ENCODE measurements around the gene SFI1.

SFI1 gene

DNA sequence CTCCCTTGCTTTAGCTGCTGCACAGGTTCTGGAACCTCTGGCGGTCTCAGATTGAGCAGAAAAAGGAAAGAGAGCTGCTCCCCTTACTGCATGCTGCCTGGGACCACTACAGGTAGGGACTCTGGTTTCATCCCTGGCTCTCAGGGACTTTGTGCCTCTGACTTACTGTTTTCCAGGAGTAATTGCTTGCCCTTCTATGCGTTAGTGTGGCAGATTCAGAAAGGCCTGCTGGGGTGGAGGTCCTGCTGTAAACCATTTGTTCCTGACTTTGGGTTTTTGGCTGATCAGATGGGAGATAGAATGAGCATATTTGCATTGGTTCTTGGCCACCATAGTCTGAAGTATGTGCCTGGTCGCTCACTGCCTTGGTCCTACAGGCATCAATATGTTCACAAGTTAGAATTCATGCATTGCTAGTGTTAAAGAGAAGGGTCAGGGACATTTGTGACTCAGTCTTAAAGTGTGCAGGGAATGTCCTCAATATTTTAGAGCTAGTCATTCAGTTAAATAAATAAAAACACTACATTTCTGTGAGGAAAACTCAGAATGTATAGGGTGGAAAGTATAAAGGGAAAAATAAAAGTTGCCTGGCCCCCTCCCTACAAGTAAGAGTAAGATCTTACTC is 87.6 kb downstream of the SFI1 start:
- H3K27me3 ChIP-seq (ENCODE audit: insufficient read depth, low read length, poor library complexity, severe bottlenecking), result no peaks in the 10 kb centered on the region
- no peaks in the 10 kb centered on the region for H3K9me2 ChIP-seq (replicated peaks; ENCODE audit: low read depth, low read length)
- H3K4me3 ChIP-seq (ENCODE audit: low read length, poor library complexity, severe bottlenecking), result no peak overlapping the region
- H2AFZ ChIP-seq (ENCODE audit: low read length), result no peak overlapping the region
- H3K4me1 ChIP-seq (ENCODE audit: insufficient read depth, low read length, poor library complexity, severe bottlenecking), result no peaks in the 10 kb centered on the region
- TF ChIP-seq EZH2phosphoT487 (IDR thresholded peaks at IDR 0.05; ENCODE audit: borderline replicate concordance), result no peak
- TF ChIP-seq, protein P1, sequence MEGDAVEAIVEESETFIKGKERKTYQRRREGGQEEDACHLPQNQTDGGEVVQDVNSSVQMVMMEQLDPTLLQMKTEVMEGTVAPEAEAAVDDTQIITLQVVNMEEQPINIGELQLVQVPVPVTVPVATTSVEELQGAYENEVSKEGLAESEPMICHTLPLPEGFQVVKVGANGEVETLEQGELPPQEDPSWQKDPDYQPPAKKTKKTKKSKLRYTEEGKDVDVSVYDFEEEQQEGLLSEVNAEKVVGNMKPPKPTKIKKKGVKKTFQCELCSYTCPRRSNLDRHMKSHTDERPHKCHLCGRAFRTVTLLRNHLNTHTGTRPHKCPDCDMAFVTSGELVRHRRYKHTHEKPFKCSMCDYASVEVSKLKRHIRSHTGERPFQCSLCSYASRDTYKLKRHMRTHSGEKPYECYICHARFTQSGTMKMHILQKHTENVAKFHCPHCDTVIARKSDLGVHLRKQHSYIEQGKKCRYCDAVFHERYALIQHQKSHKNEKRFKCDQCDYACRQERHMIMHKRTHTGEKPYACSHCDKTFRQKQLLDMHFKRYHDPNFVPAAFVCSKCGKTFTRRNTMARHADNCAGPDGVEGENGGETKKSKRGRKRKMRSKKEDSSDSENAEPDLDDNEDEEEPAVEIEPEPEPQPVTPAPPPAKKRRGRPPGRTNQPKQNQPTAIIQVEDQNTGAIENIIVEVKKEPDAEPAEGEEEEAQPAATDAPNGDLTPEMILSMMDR (conservative IDR thresholded peaks at IDR 0.05; ENCODE audit: low read length), result no peak
- no peak overlapping the region for H3K4me2 ChIP-seq (ENCODE audit: low read depth, low read length, poor library complexity, severe bottlenecking)
- no peaks in the 10 kb centered on the region for H4K20me1 ChIP-seq (ENCODE audit: insufficient read depth, low read length, poor library complexity, severe bottlenecking)
- H3K36me3 ChIP-seq (ENCODE audit: insufficient read depth, low read length), result peaks cover 31% of the 10 kb centered on the region; the same call in 1 of the 2 replicates
- no peak overlapping the region for H3K9ac ChIP-seq (ENCODE audit: low read depth, low read length, poor library complexity, severe bottlenecking)
- H3K79me2 ChIP-seq (ENCODE audit: insufficient read depth, low read length), result no peaks in the 10 kb centered on the region
- H3F3A ChIP-seq (ENCODE audit: low read depth), result no peaks in the 10 kb centered on the region
- no peaks in the 10 kb centered on the region for H3K9me3 ChIP-seq (ENCODE audit: insufficient read depth, low read depth, low read length)

DNA sequence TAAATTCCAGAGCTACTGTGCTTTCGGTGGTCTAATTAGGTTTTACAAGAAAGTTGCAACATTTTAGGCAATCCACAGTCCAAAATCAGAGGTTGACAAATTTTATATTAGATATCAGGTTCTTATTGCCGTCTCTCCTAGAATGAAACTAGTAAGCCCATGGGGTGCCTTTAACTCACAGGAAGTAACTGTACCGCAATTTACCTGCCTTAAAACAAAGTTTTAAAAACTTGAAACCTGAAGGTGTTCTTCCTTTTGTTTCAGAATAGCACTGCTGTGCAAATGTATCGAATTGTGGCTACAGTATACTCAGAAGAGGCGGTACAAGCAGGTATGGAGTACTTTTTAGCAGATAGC is 88.4 kb downstream of the SFI1 start:
- Histone ChIP-seq H3K9me3 (ENCODE audit: insufficient read depth, low read depth, low read length) (no peaks in the 10 kb centered on the region), H3K36me3 (ENCODE audit: insufficient read depth, low read length) (peaks cover 32% of the 10 kb centered on the region; the same call in 1 of the 2 replicates), H3K4me3 (ENCODE audit: low read length, poor library complexity, severe bottlenecking) (no peak overlapping the region), H3K79me2 (ENCODE audit: insufficient read depth, low read length) (no peaks in the 10 kb centered on the region), H3K9me2 (replicated peaks; ENCODE audit: low read depth, low read length) (no peaks in the 10 kb centered on the region), H4K20me1 (ENCODE audit: insufficient read depth, low read length, poor library complexity, severe bottlenecking) (no peaks in the 10 kb centered on the region), H3K4me2 (ENCODE audit: low read depth, low read length, poor library complexity, severe bottlenecking) (no peak overlapping the region), H3K4me1 (ENCODE audit: insufficient read depth, low read length, poor library complexity, severe bottlenecking) (no peaks in the 10 kb centered on the region), H3K9ac (ENCODE audit: low read depth, low read length, poor library complexity, severe bottlenecking) (no peak overlapping the region), H2AFZ (ENCODE audit: low read length) (no peak overlapping the region), H3K27me3 (ENCODE audit: insufficient read depth, low read length, poor library complexity, severe bottlenecking) (no peaks in the 10 kb centered on the region), H3F3A (ENCODE audit: low read depth) (no peaks in the 10 kb centered on the region)
- TF ChIP-seq, protein P1 (conservative IDR thresholded peaks at IDR 0.05; ENCODE audit: low read length), result no peak
- TF ChIP-seq EZH2phosphoT487 (IDR thresholded peaks at IDR 0.05; ENCODE audit: borderline replicate concordance), result no peak

DNA sequence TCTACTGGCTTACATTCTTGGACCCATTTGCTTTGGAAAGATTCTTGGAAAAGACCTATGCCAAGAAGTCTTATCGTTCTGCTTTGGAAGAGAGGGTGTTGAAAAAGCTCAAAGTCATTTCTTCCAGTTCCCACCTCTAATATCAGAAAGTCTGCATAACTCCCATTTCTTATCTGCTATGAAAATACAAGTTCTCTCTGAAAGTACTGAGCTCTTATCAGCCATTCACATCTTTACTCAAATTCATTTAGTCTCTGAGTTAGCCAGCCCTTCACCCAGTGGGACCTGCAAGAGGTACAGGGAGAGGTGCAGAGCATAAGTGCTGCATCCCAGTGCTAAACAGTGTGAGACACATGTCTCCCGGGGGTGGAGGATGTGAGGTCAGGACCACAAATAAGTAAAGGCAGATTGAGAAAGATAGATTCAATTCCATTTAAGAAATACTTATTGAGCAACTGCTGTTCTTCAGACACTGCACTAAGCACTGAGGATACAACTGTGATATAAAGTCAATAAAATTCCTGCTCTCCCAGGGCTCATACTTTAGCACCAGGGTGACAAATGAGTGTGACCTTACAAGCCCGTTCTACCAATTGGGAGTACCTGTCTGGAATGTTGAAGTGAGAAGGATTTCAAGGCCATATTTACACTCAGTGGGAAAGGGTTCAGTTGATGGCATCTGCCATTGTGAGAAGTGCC is 89.0 kb downstream of the SFI1 start:
- H3K36me3 ChIP-seq (ENCODE audit: insufficient read depth, low read length), result peaks cover 32% of the 10 kb centered on the region; the same call in 1 of the 2 replicates
- no peak overlapping the region for H3K4me3 ChIP-seq (ENCODE audit: low read length, poor library complexity, severe bottlenecking)
- no peaks in the 10 kb centered on the region for H3K27me3 ChIP-seq (ENCODE audit: insufficient read depth, low read length, poor library complexity, severe bottlenecking)
- H3F3A ChIP-seq (ENCODE audit: low read depth), result no peaks in the 10 kb centered on the region
- H3K4me1 ChIP-seq (ENCODE audit: insufficient read depth, low read length, poor library complexity, severe bottlenecking), result no peaks in the 10 kb centered on the region
- TF ChIP-seq EZH2phosphoT487 (IDR thresholded peaks at IDR 0.05; ENCODE audit: borderline replicate concordance), result no peak
- TF ChIP-seq, protein P1 (conservative IDR thresholded peaks at IDR 0.05; ENCODE audit: low read length), result no peak
- H3K79me2 ChIP-seq (ENCODE audit: insufficient read depth, low read length), result no peaks in the 10 kb centered on the region
- H3K9me3 ChIP-seq (ENCODE audit: insufficient read depth, low read depth, low read length), result no peaks in the 10 kb centered on the region
- no peak overlapping the region for H3K4me2 ChIP-seq (ENCODE audit: low read depth, low read length, poor library complexity, severe bottlenecking)
- no peaks in the 10 kb centered on the region for H3K9me2 ChIP-seq (replicated peaks; ENCODE audit: low read depth, low read length)
- no peaks in the 10 kb centered on the region for H4K20me1 ChIP-seq (ENCODE audit: insufficient read depth, low read length, poor library complexity, severe bottlenecking)
- H3K9ac ChIP-seq (ENCODE audit: low read depth, low read length, poor library complexity, severe bottlenecking), result no peak overlapping the region
- no peak overlapping the region for H2AFZ ChIP-seq (ENCODE audit: low read length)

Data from Loucy (cell line).